ENCODE measurements around the gene AFAP1.

AFAP1 gene

GRCh38 chr4:7755561-7755960 is 184.1 kb downstream of the AFAP1 start:
- DNase-seq (ENCODE audit: low read depth): no peak

- no peak for DNase-seq (ENCODE audit: low read depth)
These were observed 184.9 kb downstream of the AFAP1 start for GRCh38 chr4:7754565-7755262.

- no peak for DNase-seq (ENCODE audit: low read depth)
These were observed 185.7 kb downstream of the AFAP1 start for GRCh38 chr4:7753931-7754465.

GRCh38 chr4:7753271-7753670 is 186.4 kb downstream of the AFAP1 start:
- no peak for DNase-seq (ENCODE audit: low read depth)

- DNase-seq (ENCODE audit: low read depth): no peak
These were observed 187.0 kb downstream of the AFAP1 start for GRCh38 chr4:7752649-7753048.

GRCh38 chr4:7750972-7751371 is 188.7 kb downstream of the AFAP1 start:
- DNase-seq (ENCODE audit: low read depth): no peak

GRCh38 chr4:7750523-7750922 is 189.1 kb downstream of the AFAP1 start:
- DNase-seq (ENCODE audit: low read depth): no peak

- no peak for DNase-seq (ENCODE audit: low read depth)
These were observed 192.1 kb downstream of the AFAP1 start for GRCh38 chr4:7747566-7747965.

- no peak for DNase-seq (ENCODE audit: low read depth)
These were observed 192.6 kb downstream of the AFAP1 start for GRCh38 chr4:7747062-7747385.

- DNase-seq (ENCODE audit: low read depth): no peak
These were observed 193.2 kb downstream of the AFAP1 start for GRCh38 chr4:7746351-7747061.

GRCh38 chr4:7745301-7745885 is 194.3 kb downstream of the AFAP1 start:
- DNase-seq (ENCODE audit: low read depth): no peak

GRCh38 chr4:7744142-7744804 is 195.4 kb downstream of the AFAP1 start:
- no peak for DNase-seq (ENCODE audit: low read depth)

- no peak for DNase-seq (ENCODE audit: low read depth)
These were observed 196.8 kb downstream of the AFAP1 start for GRCh38 chr4:7742807-7743280.

- DNase-seq (ENCODE audit: low read depth): no peak
These were observed 197.5 kb downstream of the AFAP1 start for GRCh38 chr4:7741946-7742806.

- no peak for DNase-seq (ENCODE audit: low read depth)
These were observed 198.7 kb downstream of the AFAP1 start for GRCh38 chr4:7740866-7741525.

GRCh38 chr4:7739918-7740865 is 199.5 kb downstream of the AFAP1 start:
- no peak for DNase-seq (ENCODE audit: low read depth)

GRCh38 chr4:7739077-7739917 is 200.4 kb downstream of the AFAP1 start:
- no peak for DNase-seq (ENCODE audit: low read depth)

GRCh38 chr4:7738458-7739076 is 201.1 kb downstream of the AFAP1 start:
- no peak for DNase-seq (ENCODE audit: low read depth)

All from GM04504 (cell line).